Hematopoietic multipotent progenitor cell treated with erythropoietin and hydrocortisone succinate and interleukin-3 and kit ligand, for 17 days (in vitro differentiated cells): ENCODE results near the gene ADNP.
"Not testable (repeated sequence)": the region's sequence is repeated elsewhere in the genome, so short reads cannot be mapped to it uniquely, and the experiment has no call there.

Source experiments
- DNase-seq: peaks from one replicate; pipeline ENCODE4 v3.0.0-alpha.2; 2015; ENCODE audit warnings: low spot score

The ADNP gene

GRCh38 chr20:50931306-50932015 is at the start of gene ADNP:
ADNP (minus strand) TSS chr20:50931437; CDS start chr20:50903996, 27,441 bp downstream.
- DNase-seq, result peak; percentile 98

- no peak for DNase-seq
Measured at GRCh38 chr20:50980071-50980681, 48.9 kb upstream of the ADNP start.

- DNase-seq, result not testable (repeated sequence)
Measured at GRCh38 chr20:50978533-50978932, 47.3 kb upstream of the ADNP start.

- no peak for DNase-seq
Measured at GRCh38 chr20:50977066-50978021, 46.1 kb upstream of the ADNP start.

GRCh38 chr20:50975701-50976330 is 44.6 kb upstream of the ADNP start:
- no peak for DNase-seq

- DNase-seq, result no peak
Measured at GRCh38 chr20:50969912-50970311, 38.7 kb upstream of the ADNP start.

- no peak for DNase-seq
Measured at GRCh38 chr20:50969435-50969834, 38.2 kb upstream of the ADNP start.

GRCh38 chr20:50968289-50968688 is 37.1 kb upstream of the ADNP start:
- DNase-seq, result no peak

- DNase-seq, result no peak
Measured at GRCh38 chr20:50967586-50967985, 36.3 kb upstream of the ADNP start.

GRCh38 chr20:50959543-50960126 is 28.4 kb upstream of the ADNP start:
- no peak for DNase-seq

- DNase-seq, result peak; percentile 96
Measured at GRCh38 chr20:50958615-50959542, 27.6 kb upstream of the ADNP start, which contains the start of gene MOCS3. MOCS3 (plus strand) TSS chr20:50958818; CDS start chr20:50958843, 25 bp downstream.

GRCh38 chr20:50957798-50958614 is 26.8 kb upstream of the ADNP start, which contains the start of gene DPM1:
DPM1 (minus strand) TSS chr20:50958532; CDS start chr20:50958523, 9 bp downstream.
- DNase-seq, result peak; percentile 35

GRCh38 chr20:50957276-50957675 is 26.0 kb upstream of the ADNP start:
- no peak for DNase-seq

- DNase-seq, result no peak
Measured at GRCh38 chr20:50953821-50954220, 22.6 kb upstream of the ADNP start.

- DNase-seq, result no peak
Measured at GRCh38 chr20:50953196-50953595, 22.0 kb upstream of the ADNP start.

- no peak for DNase-seq
Measured at GRCh38 chr20:50948132-50948785, 17.0 kb upstream of the ADNP start.

- no peak for DNase-seq
Measured at GRCh38 chr20:50943069-50943468, 11.8 kb upstream of the ADNP start.

- DNase-seq, result no peak
Measured at GRCh38 chr20:50933589-50933988, 2.4 kb upstream of the ADNP start.

GRCh38 chr20:50932691-50933280 is 1.5 kb upstream of the ADNP start:
- DNase-seq, result no peak
